HG02759 (cell line): ENCODE measurements around the gene BTNL8.

Experiments
- ATAC-seq: cut with Tn5 transposase; IDR thresholded peaks from one replicate; pipeline ENCODE4 v1.9.1; 2021; ENCODE audit warnings: mild to moderate bottlenecking, moderate library complexity; ENCODE audit not compliant: unreplicated experiment

BTNL8 gene

GRCh38 chr5:180950291-180950949, 51.5 kb downstream of the BTNL8 start:
- no peak for ATAC-seq

GRCh38 chr5:180959661-180960060, 60.7 kb downstream of the BTNL8 start:
- no peak for ATAC-seq

GRCh38 chr5:180960209-180960608, 61.2 kb downstream of the BTNL8 start:
- no peak for ATAC-seq

- no peak for ATAC-seq
Observed at GRCh38 chr5:180969406-180969805, 70.4 kb downstream of the BTNL8 start.

- no peak for ATAC-seq
Observed at GRCh38 chr5:180970336-180970735, 71.4 kb downstream of the BTNL8 start.

GRCh38 chr5:180970875-180971274, 71.9 kb downstream of the BTNL8 start:
- ATAC-seq: no peak

- ATAC-seq: no peak
Observed at GRCh38 chr5:180974612-180975315, 75.8 kb downstream of the BTNL8 start.

- ATAC-seq: peak; percentile 96
Observed at GRCh38 chr5:180975338-180975737, 76.4 kb downstream of the BTNL8 start.

- ATAC-seq: no peak
Observed at GRCh38 chr5:180976518-180976917, 77.6 kb downstream of the BTNL8 start.

GRCh38 chr5:180977852-180978251, 78.9 kb downstream of the BTNL8 start:
- no peak for ATAC-seq

- ATAC-seq: no peak
Observed at GRCh38 chr5:180982008-180982741, 83.2 kb downstream of the BTNL8 start.

- ATAC-seq: no peak
Observed at GRCh38 chr5:180988016-180988415, 89.1 kb downstream of the BTNL8 start.

GRCh38 chr5:180988592-180988991, 89.6 kb downstream of the BTNL8 start, which contains the start of gene BTNL3:
TSS of gene BTNL3 (plus strand) at chr5:180988846. CDS start at chr5:180989029, 183 bp downstream.
- ATAC-seq: no peak

- ATAC-seq: no peak
Observed at GRCh38 chr5:180990086-180990881, 91.3 kb downstream of the BTNL8 start.

- no peak for ATAC-seq
Observed at GRCh38 chr5:180990882-180991242, 91.9 kb downstream of the BTNL8 start.
